Activated CD8-positive, alpha-beta memory T cell treated with anti-CD3 and anti-CD28 coated beads, Interleukin-2, amount 50 U/mL, for 4 hours (primary cell): Measurements from ENCODE around the gene SUPT6H.
"Not testable (repeated sequence)": the region's sequence is repeated elsewhere in the genome, so short reads cannot be mapped to it uniquely, and the experiment has no call there.

Experiments
- DNase-seq: peaks from one replicate; pipeline ENCODE4 v3.0.0-alpha.2; 2020

SUPT6H gene

DNA sequence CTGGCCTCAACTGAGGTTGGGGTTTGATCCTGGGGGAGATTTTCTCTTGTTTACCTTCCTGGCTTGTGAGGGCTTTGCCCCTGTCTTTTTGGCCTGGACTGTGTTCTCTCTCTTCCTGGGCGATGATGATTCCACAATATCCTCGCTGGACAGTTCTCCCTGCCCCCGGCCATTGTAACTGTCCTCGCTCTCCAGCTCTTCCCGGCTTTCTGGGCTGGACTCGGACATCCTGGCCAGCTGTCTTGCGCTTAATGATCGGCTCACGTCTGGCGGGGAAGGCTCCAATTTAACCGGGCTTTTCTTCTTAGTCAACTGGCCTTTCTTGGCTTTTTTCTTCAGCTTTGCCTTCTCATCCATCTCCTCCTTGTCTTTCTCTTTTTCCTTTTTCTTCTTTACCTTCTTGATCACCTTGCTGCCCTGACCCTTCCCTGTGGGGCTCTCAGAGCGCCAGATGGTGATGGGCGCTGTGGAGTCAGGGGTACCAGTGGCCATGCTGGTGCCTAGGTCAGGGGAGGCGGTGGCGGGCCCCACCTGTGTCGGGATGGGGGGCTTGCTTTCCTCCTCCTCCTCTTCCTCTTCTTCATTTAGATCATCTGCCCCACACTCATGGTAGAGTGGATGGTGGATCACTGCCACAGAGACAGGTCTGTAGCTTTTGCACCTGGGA, 41.7 kb downstream of the SUPT6H start:
- DNase-seq, result no peak

DNA sequence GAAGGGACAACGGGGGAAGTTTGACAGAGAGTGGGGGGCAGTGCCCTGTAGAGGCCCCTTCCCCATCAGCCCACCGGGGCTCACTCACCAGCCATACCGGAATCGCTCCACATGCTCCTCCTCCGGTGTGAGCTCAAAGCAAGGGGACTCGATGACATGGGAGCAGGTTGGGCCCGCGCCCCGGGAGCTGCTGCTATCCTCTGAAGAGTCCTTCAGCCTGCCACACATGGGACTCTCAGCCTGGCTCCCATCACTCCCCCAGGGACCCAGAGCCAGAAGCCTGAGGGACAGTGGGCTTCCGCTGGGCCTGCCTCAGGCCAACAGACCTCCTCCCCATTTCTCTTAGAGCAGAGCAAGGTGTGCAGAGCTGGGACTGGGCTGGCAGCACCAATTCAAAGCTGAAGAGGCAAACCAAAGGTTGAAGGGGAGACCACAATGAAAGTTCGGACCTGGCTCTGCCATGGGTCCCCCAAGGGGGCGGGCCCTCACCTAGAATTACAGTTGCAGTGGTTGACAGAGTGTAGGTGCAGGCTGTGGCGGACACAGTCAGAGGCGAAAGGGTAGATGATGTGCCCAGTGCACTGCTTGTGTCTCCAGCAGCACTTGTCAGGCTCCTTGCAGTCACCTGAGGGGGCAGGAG, 42.3 kb downstream of the SUPT6H start:
- no peak for DNase-seq

DNA sequence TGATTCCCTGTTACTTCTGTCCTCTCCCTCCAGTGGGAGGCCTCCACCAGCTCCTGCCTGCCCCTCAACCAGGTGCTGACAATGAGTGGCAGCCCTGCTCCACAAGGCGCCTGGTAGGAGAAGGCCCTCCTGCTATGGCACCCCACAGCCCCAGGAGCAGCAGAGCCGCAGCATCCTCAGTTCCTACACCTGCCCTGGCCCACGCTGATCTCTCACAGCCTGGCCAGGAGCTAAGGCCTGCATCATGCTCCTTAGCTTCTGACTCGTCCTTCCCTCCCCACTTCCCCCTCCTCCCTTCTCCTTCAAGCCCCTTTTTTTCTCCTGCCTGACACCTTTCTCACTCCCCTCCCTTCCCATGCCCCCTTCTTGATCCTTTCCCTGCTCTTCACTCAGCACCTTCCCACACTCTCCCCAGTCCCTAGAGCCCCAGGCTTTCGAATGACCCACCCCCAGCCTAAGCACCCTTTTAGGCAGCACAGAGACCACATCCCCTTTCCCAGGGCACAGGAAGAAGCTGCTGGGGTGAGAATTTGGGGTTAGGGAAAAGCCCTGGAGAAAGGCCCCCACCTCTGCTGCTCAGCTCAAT, 43.2 kb downstream of the SUPT6H start:
- DNase-seq, result no peak

DNA sequence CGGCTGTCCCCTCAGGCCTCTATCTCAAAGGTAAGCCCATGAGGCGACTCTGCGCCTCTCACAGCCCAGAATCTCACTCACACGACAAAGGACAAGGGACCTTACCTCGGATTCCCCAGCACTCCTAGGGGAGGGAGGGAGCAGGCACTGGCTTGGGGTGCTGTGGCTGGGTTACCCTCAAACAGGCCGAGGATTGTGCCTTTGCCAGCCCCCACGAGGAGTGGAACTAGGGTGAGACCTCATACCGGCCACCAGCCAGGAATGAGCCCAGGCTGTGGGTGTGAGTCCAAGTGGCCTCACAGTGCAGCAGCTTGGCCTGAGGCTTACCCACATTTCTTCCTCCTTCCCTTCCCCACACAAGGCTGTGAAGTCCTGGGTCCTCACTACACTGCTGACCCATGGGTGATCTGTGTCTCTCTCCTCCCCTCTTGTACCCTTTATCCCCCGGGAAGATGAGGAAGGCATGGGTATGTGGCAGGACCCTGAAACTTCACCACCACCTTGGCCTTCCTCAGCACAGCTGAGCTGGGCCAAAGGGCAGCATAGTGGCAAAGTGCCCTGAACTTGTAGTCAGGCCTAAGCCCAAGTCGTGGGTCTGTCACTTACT, 43.8 kb downstream of the SUPT6H start:
- no peak for DNase-seq

DNA sequence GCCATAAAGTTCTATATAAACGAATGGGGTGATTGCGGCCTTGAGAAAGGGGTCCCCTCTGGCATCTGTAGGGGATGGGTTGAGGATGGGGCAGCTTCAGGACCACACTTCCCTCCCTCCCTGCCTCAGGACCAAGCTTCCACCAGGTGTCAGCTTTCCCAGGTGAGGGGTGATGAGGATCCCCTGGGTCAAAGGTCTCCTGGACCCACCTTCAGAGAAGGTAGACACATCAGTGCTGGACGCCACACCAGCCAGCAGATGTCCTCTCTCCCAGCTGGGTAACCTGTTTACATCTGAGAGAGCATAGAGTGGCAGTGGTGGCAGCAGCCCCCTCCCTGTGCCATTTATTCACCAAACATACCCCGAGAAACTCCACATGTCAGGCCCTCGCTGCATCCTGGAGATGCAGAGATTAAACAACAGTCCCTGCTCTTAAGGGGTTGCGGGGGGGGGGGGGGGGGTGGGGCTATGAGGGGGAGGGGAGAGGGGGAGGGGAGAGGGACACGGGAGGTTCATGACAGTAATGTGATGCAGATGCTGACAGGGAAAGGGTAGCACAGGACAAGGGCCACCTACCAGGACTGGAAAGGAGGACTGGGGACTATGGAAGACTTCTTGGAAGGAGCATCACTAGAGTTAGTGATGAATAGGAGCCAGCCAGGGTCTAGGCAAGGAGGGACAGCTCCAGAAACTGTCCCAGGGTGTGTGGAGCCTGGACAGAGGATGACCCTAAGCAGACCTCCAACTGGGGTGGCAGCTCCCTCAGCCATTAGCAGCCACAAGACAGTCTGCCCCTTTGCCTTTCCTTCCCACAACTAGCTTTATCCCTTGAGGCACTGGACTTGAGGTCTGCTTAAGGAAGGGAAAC, 44.7 kb downstream of the SUPT6H start:
- DNase-seq, result no peak

DNA sequence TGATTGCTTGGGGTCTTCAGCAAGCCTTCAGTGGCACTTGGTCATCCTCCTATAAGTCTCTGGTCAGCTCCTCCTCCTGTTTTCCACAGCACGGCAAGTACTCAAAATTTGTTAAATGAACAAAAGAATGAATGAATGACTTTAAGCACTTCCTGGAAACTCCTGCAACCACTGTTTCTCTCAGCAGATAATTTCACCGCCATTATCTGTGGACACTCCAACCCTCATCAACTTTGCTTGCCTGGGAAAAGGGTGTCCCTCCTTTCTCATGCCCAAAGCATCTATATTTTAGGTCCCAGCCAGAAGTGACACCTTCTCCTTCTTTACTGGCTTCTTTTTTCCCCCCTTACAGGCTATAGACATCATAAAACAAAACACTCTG, 45.3 kb downstream of the SUPT6H start:
- DNase-seq, result no peak

DNA sequence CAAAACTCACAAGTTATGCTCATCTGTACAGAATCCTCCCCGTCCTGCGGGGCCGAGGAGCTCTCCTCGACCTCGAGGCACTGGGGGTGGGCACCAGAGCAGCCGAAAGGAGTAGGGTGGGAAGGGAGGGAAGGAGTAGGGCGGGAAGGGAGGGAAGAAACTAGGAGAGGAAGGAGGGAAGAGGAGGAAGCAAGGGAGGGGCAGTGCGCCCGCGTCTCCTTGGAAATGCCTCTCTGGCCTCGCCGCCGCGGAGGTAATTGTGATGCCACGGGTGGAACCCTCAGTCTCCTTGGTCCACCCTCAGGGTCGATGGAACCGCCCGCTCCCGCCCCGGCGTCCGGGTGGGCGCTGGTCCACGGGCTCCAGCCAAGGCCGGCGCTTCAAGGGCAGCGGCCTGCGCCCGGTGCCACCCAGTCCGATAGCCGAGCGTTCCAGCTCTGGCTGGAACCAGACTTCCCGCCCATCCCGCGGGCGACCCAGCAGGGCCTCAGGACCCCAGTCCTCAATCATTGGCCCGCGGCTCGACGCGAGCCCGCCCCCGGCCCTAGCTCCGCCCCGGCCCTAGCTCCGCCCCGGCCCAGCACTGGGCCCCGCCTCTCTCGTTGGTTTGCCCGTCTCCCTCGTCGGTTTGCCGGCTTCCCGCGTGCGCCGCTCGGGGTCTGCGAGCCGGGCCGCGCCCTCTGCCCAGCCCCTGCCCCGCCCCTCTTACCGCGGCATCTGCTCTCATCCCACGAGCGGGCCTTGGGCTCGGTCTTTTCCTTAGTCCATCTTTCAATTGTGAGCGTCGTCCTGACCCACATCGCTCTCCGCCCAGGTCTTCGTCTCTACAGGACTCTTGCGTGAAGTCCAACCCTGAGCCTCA, 49.1 kb downstream of the SUPT6H start:
- DNase-seq, result peak; percentile 88

DNA sequence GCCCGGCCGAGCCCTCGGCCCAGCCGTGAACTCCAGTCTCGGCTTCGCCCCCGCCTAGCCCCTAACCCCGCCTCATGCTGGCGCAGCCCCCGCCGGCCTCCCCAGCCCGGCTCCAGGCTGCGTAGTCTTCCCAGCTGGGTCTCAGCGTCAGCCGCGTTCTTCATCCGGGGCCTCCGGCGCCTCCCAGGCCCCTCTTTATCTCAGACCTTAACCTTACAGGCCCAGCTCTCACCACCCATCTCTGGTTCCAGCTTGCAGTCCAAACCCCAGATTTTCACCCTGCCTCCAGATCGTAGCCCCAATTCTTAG, 49.7 kb downstream of the SUPT6H start, which contains the start of gene PROCA1:
PROCA1 (minus strand) TSS at position 166 of the 309 bp plus-strand sequence. CDS start 228 bp downstream, outside the sequence.
- DNase-seq, result peak; percentile 42

DNA sequence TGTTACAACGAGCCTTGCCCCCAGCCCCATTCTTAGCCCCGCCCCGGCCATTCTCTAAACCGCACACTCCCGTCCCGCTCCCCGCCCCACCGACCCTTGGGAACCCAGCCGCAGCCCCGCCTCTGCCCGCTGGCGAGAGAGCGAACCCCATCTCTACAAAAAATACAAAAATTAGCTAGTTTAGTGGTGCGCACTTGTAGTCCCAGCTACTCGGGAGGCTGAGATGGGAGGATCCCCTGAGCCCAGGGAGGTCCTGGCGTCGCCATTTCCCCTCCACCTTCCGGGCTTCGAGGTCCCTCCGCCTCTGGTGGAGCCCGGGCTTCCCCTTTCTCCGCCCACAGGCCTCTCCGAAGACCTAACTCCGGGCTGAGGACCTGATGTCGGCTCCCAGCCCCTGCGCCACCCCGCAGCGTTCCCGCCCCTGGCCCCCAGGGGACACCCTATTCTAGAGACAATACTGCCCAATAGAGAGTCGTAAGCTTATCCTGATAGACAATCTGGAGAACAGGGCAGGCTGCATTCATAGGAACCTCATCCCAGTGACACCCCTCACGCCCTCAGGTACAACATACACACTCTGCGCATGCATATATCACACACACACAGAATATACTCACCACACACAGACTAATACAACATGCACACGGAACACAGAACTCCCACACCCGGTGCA, 50.2 kb downstream of the SUPT6H start:
- DNase-seq, result peak; percentile 61

DNA sequence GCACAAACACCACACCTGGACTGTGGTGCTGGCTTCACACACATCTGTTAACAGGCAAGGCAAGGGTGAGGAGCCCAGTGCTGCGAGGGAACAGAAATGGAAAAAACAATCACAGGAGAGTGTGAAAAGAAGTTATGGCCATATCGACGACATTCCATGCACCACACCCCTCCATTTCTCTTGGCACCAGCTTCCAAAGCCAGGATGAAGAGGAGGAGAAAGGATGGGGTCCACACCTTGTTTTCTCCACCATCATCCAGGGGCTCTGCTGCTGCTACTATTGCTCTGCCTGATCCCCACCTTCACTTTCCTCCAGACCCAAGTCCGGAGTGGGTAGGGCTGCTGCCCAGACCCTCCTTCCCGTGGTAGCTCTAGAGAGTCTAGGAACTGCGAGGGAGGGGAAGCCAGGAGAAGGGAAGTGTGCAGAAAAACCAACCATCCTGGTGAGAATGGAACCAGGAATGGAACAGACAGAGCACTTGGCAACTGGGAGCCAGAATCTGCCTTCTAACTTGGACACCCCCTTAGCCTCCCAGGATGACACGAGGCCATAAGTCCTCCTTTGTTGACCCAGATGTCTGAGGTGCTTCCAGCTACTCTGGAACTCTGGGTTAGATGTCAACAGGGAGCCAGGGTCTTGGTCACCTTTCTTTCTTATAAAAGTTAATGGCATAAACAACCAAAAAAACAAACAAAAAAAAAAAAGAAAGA, 50.9 kb downstream of the SUPT6H start:
- DNase-seq, result no peak

DNA sequence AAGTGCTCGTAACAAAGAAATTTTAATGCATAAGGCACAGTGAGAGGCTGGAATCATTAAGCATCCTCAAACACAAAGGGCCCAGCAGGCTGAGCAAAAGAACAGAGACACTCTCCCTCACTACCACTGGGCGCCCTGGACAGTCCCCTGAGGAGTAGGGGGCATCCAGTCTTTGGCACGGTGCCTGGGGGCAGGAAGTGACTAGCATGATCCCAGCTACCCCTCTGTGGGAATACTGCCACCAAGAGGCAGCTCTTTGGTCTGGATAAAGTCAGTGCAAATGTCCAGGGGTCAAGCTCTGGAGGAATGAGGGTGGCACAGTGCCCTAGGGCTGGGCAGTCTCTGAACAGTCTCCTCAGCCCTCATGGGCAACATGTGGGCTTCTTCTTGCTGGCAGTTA, 52.3 kb downstream of the SUPT6H start:
- no peak for DNase-seq

DNA sequence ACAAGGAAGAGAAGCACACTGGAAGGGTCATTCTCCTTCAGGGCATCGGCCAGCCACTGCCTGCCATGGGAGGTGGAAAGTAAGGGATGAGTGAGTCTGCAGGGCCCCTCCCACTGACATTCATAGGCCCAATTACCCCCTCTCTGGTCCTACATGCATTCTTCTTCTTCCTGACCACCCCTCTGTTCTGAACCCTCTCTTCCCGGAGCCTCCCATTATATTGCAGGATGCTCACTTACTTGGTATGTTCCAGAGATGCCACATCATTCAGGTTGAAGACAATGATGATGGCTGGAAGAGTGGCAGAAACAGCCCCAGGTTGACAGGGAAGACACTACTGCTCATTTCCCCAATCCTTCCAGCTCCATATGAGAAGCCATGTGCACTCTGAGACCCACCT, 53.2 kb downstream of the SUPT6H start:
- DNase-seq, result no peak

DNA sequence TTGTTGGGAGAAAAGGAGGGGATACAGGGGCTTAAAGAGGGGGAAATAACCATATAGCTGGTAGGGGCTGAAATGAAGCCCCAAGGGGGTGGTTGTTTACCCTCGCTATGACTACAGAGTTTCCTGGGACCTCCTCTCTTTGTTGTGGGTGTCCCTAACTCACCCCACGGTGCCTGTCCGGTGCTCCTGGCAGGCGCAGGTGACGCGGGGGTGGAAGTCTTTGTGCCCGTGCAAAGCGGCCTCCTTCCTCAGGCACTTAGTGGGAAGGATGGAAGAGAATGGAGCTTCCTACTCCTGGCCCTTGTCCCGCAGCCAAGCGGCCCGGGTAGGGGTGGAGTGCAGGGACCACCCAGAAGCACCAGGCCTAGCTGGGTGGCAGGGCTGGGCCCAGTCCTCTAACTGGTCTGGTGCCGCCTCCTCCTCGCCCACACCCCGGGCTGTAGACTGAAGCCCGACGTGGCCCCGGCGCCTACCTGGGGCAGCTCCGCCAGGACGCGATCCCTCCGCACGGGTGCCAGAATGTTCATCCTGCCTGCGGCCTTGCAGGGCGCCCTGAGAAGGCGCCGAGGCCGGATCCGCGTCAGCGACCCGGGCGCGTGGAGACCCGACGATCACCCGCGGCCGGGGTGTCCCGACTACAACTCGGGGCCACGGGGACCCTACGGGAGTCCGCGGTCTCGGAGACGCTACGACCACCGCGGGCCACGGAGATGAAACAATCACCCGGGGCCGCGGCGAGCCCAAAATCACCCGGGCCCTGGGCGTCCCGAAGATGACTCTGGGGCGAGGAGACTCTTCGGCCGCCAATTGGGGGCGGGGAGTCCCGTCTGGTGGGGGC, 55.0 kb downstream of the SUPT6H start:
- no peak for DNase-seq

DNA sequence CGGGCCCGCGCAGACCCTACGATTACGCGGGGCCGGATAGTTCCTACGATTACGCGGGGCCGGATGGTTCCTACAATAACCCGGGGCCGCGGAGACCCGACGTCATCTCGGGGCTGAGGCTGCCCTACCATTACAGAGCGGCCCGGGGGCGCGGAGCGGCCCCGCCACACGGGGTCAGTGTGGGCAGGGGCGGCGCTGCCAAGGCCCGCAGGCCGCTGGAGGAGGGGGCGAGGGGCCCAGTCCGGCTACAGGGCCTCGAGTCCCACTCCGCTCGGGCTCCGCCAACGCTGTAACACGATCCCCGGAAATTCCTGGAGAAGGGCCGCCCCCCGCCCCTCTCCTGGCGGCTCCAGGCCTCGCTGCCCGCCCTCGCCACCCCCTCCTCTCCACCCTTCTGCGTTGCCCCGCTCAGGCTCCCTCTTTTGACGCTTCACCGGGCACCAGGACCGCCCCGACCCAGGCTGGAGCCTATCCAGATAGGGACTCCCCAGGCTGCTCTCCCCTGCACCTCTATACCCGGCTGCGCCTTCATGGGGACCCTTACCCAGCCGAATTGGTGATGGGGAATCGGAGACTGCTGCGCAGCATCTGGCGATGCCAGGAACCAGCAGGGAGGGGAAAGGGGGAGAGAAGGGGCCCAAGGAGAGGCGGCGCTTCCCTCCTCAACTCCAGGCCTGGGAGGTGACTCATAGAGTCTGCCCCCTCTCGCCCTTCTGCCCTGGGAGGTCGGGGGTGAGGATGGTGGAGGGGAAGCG, 55.8 kb downstream of the SUPT6H start, which contains the start of gene RAB34:
RAB34 (minus strand) TSS at position 291 of the 755 bp plus-strand sequence. CDS start 602 bp downstream, outside the sequence.
- DNase-seq, result no peak

DNA sequence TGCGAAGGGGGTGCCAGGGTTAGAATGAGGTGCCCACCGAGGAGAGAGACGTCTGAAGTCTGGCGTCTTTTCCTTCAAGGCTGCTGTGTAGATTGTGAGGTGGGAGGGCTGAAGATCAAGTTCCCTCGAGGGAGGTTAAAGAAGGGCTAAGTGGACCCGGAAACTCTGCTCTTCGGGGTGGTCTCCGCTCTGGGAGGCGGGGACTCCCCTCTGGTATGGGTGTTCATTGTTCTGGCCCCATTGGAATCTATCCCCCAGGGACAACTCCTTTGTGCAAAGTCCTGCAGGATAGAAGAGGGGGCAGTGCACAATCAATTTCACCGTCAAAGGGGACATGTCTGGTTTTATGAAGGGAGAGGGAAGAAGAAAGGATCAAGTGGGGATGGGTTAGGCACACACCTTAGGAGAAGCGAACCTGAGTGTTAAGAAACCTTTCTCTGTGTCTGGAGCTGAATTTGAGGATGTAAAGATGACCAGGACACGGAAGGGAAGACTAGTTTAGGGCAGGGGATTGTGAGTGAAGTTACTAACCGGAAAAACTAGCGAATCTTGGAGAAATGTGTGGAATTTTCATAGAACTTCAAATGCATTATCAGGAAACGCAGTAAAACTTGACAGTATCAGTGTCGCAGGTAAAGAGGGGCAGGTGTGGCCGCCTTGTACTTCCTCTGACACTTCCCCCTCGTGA, 56.5 kb downstream of the SUPT6H start:
- no peak for DNase-seq

DNA sequence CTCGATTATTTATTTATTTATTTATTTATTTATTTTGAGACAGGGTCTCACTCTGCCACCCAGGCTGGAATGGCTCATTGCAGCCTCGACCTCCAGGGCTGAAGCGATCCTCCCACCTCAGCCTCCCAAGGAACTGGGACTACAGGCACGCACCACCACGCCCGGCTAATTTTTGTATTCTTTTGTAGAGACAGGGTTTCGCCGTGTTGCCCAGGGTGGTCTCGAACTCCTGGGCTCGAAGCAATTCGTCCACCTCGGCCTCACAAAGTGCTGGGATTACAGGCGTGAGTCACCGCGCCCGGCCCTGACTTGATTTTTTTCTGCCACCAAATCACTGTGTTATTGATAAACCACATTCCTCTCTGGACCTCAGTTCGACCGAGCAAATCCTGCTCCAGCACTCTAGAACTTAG, 57.0 kb downstream of the SUPT6H start:
- DNase-seq, result no peak

DNA sequence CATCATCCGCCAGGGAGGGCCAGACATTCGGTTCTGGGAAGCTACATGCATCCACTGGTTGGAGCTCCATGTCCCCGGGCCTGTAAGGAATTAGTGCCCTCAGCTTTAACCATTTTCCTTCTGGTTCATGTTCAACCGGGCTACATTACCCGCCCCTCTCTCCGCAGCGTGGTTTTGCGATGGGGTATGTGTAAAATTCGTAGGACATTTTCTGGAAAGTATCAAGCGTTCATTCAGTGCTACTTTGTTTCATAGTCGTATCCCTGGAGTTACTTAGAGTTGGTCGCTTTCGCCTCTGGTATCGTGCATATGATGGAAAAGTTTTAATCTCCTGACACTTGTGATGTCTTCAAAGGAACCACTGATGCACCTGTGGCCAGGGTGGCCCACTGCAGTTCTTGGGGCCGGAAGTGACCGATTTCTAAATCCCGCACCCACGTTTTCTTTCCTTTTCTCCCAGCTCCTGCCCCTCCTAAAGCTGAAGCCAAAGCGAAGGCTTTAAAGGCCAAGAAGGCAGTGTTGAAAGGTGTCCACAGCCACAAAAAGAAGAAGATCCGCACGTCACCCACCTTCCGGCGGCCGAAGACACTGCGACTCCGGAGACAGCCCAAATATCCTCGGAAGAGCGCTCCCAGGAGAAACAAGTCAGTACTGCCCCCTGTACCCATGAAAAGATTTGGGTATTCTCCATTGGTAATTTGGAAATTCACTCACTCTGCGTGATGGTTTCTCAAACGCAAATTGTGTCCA, 58.4 kb downstream of the SUPT6H start:
- DNase-seq, result peak; percentile 34

DNA sequence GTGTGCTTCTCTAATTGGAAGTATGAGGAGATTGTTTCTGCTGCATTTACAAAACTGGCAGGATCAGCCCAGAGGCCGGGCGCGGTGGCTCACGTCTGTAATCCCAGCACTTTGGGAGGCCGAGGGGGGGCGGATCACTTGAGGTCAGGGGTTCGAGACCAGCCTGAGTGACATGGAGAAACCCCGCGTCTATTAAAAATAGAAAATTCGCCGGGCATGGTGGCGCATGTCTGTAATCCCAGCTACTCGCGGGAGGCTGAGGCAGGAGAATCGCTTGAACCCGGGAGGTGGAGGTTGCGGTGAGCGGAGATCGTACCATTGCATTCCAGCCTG, 59.0 kb downstream of the SUPT6H start:
- not testable (repeated sequence) for DNase-seq
